Measurements from ENCODE around the gene SLC6A19.

Gene SLC6A19

DNA sequence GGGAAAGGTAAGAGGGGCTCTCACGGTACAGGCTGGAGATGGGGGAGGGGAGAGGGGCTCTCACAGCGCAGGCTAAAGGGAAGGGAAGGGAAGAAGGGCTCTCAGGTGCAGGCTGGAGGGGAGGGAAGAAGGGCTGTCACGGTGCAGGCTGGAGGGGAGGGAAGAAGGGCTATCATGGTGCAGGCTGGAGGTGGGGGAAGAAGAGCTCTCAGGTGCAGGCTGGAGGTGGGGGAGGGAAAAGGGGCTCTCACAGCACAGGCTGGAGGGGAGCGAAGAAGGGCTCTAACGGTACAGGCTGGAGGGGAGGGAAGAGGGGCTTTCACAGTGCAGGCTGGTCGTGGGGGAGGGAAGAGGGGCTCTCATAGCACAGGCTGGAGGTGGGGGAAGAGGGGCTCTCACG is 28.4 kb downstream of the SLC6A19 start:
- Histone ChIP-seq H3K27ac (no peak overlapping the region), H3K4me3 (no peak overlapping the region)
- no peak for DNase-seq (ENCODE audit: low spot score)
- TF ChIP-seq, protein P1, sequence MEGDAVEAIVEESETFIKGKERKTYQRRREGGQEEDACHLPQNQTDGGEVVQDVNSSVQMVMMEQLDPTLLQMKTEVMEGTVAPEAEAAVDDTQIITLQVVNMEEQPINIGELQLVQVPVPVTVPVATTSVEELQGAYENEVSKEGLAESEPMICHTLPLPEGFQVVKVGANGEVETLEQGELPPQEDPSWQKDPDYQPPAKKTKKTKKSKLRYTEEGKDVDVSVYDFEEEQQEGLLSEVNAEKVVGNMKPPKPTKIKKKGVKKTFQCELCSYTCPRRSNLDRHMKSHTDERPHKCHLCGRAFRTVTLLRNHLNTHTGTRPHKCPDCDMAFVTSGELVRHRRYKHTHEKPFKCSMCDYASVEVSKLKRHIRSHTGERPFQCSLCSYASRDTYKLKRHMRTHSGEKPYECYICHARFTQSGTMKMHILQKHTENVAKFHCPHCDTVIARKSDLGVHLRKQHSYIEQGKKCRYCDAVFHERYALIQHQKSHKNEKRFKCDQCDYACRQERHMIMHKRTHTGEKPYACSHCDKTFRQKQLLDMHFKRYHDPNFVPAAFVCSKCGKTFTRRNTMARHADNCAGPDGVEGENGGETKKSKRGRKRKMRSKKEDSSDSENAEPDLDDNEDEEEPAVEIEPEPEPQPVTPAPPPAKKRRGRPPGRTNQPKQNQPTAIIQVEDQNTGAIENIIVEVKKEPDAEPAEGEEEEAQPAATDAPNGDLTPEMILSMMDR (IDR thresholded peaks at IDR 0.05): no peak

DNA sequence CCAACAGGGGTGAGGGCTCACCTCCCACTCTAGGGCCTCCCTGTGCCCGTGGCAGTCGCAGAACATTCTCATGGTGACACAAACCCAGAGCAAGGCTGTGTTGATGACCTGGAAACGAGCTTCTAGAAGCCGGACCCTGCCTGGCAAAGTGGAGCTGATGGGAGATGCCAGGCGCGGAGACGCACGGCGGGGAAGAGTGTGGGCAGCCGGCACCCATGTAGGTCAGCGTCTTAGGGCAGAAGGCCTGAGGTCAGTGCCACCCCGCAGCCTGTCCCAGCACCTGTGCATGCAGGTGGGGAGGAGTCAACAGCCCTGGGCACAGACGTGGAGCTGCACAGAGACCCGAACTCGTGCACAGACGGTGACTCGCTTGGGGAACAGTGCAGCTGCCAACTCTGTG is 29.2 kb downstream of the SLC6A19 start:
- TF ChIP-seq, protein P1 (IDR thresholded peaks at IDR 0.05): no peak
- DNase-seq (ENCODE audit: low spot score): no peak
- no peak overlapping the region for H3K27ac ChIP-seq

DNA sequence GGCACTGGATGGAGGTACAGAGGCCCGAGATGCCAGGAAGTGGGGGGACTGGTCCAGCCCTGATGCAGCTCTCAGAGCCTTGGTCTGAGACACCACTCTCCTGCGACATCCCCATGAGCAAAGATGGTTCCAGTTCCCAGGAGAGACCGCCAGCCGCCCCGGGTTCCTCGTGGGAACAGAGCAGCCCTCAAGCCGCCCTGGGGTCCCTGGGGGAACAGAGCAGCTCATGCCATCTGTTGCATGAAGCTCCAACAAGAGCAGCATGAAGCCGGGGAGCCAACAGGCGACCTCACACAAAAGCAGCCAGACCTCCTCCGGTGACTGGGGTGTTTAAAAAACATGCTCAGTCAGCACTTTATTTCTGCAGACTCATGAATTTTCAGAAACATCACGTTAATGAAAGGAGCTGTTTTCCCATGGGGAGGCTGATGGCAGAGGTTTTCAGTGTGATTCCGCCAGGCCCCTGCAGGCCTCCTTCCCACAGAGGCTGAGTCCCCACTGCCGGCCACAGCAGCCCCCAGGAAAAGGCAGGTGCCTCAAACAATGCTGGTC is 30.0 kb downstream of the SLC6A19 start:
- TF ChIP-seq, protein P1 (IDR thresholded peaks at IDR 0.05): no peak
- no peak overlapping the region for H3K4me3 ChIP-seq
- H3K27ac ChIP-seq: no peak overlapping the region
- no peak for DNase-seq (ENCODE audit: low spot score)

More for the DNA sequence above, 29.2 kb downstream of the SLC6A19 start:
- H3K4me3 ChIP-seq: no peak overlapping the region

DNA sequence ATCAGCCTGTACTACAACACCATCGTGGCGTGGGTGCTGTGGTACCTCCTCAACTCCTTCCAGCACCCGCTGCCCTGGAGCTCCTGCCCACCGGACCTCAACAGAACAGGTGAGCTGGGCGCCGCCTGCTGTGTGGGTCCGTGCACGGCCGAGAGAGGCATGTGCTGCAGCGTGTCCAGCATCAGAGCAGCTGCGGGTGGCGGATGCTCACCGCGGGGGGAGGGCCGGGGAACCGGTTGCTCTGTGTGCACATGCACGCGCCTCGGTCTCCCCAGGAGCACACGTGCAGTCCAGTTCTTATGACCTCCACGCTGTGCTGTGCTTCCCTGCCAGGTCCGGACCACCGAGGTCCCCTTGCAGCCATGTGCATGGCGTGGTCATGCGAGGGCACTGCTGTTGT is 31.4 kb downstream of the SLC6A19 start:
- Histone ChIP-seq H3K27ac (no peak overlapping the region), H3K4me3 (no peak overlapping the region)
- no peak for DNase-seq (ENCODE audit: low spot score)
- TF ChIP-seq, protein P1 (IDR thresholded peaks at IDR 0.05): no peak

DNA sequence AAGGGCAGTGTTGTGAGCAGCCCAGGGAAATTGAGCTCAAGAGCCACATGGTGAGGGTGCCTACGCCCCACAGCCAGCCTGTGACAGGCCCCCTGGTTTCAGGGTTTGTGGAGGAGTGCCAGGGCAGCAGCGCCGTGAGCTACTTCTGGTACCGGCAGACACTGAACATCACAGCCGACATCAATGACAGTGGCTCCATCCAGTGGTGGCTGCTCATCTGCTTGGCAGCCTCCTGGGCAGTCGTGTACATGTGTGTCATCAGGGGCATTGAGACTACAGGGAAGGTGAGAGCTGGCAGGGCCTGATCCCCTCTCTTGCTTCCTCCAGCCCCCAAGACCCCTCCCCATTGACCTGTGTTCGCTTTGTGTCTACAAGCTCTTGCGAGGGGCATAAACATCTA is 34.0 kb downstream of the SLC6A19 start:
- Histone ChIP-seq H3K27ac (no peak overlapping the region), H3K4me3 (no peak overlapping the region)
- TF ChIP-seq, protein P1 (IDR thresholded peaks at IDR 0.05): no peak
- no peak for DNase-seq (ENCODE audit: low spot score)

DNA sequence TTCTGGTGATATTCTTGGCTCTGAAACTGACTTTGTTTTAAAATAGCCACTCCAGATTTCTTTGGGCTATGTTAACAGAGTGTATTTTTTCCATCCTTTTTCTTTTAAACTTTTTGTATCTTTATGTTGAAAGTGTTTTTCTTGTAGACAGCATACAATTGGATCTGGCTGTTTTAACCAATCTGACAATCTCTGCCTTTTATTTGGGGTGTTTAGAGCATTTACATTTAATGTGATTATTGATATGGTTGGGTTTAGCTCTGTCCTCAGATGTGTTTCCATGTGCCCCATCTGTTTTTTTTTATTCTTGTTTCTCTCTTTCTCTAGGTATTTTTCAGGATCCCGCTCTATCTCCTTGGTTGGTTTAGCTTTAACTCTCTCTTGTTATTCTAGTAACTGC is 34.4 kb downstream of the SLC6A19 start:
- no peak overlapping the region for H3K27ac ChIP-seq
- no peak overlapping the region for H3K4me3 ChIP-seq
- TF ChIP-seq, protein P1 (IDR thresholded peaks at IDR 0.05): no peak
- DNase-seq (ENCODE audit: low spot score): no peak

DNA sequence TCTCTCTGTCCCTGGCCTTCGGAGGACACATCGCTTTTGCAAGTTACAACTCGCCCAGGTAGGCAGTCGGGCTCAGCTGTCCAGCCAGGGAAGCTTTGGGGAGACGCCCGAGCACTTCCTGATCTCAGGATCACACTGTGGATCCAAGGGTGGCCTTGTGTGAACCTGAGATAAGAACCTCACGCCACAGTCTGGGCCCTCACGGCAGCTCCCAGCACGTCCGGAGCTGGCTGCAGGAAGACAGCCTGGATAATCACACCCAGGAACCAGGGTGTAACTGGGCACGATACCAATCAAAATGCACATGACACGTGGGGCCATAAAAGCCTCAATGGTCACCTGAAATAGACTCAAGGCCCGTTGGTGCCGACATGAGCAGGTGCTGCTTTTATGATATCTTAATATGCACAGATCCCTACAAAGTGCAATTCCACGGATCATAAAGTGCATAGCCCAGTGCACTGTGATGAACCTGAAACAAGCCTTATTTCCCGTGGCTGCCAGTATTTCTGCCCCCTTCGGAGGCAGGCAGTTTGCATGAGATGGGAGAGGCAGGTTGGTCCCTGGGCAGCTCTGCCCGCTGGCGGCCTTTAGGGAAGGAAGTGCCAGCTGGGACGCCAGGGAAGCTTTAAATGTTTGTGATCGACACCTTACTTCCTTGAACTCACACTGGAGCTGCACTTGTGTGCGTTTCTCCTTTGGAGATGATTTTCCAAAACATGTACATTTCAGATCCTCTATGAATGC is 38.3 kb downstream of the SLC6A19 start:
- Histone ChIP-seq H3K27ac (no peak overlapping the region), H3K4me3 (no peak overlapping the region)
- no peak for DNase-seq (ENCODE audit: low spot score)
- TF ChIP-seq, protein P1 (IDR thresholded peaks at IDR 0.05): no peak

Data from coronary artery (tissue), 2 donors.